ENCODE data around the gene TMEM272. TPM values are rescaled to one million over a fixed set of nuclear protein-coding genes. Genes with fewer than 3 reads are reported as not detected.

TMEM272 gene
- total RNA-seq, 1 experiment from 2014 or later: not detected

- POLR2A ChIA-PET: no interaction called here
- Mint-ChIP-seq H3K4me1 (ENCODE audit: insufficient read depth, unreplicated experiment) (peaks cover 15% of the 10 kb centered on the region), H3K27ac (ENCODE audit: low read depth, unreplicated experiment) (no peak overlapping the region), H3K9me3 (ENCODE audit: unreplicated experiment) (no peaks in the 10 kb centered on the region), H3K36me3 (ENCODE audit: insufficient read depth, unreplicated experiment) (peaks cover 39% of the 10 kb centered on the region), H3K4me3 (ENCODE audit: unreplicated experiment) (no peak overlapping the region), H3K27me3 (ENCODE audit: insufficient read depth, unreplicated experiment) (no peaks in the 10 kb centered on the region)
- intact Hi-C loops (cut with micrococcal nuclease): no loop called here
- no peak for TF ChIP-seq CTCF (IDR thresholded peaks at IDR 0.05; ENCODE audit: unreplicated experiment)
- no peak for DNase-seq (ENCODE audit: unreplicated experiment)
- BruUV-seq (replicated peaks): no TSS peak
- CTCF ChIA-PET: no interaction called here
Measured at GRCh38 chr13:51773515-51773914, 71.5 kb downstream of the TMEM272 start.

DNA sequence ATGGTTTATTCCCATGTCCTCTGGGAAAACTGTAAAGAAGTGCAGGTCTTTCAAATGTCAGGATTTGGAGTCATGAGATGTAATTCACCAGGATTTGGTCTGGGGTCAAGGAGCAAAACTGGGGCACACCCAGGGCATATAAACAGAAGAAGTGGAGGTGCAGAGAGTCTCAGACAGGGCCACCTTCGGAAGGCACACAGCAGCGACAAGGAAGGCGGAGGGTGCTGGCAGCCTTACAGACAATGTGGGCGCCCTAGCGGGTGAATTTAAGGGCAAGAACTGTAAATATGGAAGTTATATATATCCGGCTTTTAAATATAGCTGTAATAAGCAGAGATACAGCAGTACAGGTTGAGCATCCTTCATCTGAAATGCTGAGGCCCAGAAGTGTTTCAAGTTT, 72.2 kb downstream of the TMEM272 start:
- no peak overlapping the region for H3K4me3 Mint-ChIP-seq (ENCODE audit: unreplicated experiment)
- no peaks in the 10 kb centered on the region for H3K9me3 Mint-ChIP-seq (ENCODE audit: unreplicated experiment)
- no peaks in the 10 kb centered on the region for H3K27me3 Mint-ChIP-seq (ENCODE audit: insufficient read depth, unreplicated experiment)
- DNase-seq (ENCODE audit: unreplicated experiment): no peak
- peaks cover 15% of the 10 kb centered on the region for H3K4me1 Mint-ChIP-seq (ENCODE audit: insufficient read depth, unreplicated experiment)
- CTCF ChIA-PET: interaction anchor here (0.7 kb wide), 1 partner anchor 18 kb away, joined by 3 read pairs; no protein-coding TSS in a partner anchor
- H3K27ac Mint-ChIP-seq (ENCODE audit: low read depth, unreplicated experiment): no peak overlapping the region
- POLR2A ChIA-PET: interaction anchor here (1.2 kb wide), 1 partner anchor 147 kb away, joined by 3 read pairs; no protein-coding TSS in a partner anchor
- intact Hi-C loops (cut with micrococcal nuclease): no loop called here
- peaks cover 39% of the 10 kb centered on the region for H3K36me3 Mint-ChIP-seq (ENCODE audit: insufficient read depth, unreplicated experiment)
- BruUV-seq (replicated peaks): no TSS peak
- TF ChIP-seq CTCF (IDR thresholded peaks at IDR 0.05; ENCODE audit: unreplicated experiment): no peak

GRCh38 chr13:51772105-51772455, 72.9 kb downstream of the TMEM272 start:
- no peaks in the 10 kb centered on the region for H3K27me3 Mint-ChIP-seq (ENCODE audit: insufficient read depth, unreplicated experiment)
- CTCF ChIA-PET: interaction anchor here (0.7 to 1.3 kb wide), 2 partner anchors 9 to 18 kb away, joined by 3 to 4 read pairs; no protein-coding TSS in a partner anchor
- no TSS peak for BruUV-seq (replicated peaks)
- peaks cover 15% of the 10 kb centered on the region for H3K4me1 Mint-ChIP-seq (ENCODE audit: insufficient read depth, unreplicated experiment)
- DNase-seq (ENCODE audit: unreplicated experiment): no peak
- H3K27ac Mint-ChIP-seq (ENCODE audit: low read depth, unreplicated experiment): peak overlapping the region; percentile 76
- TF ChIP-seq CTCF (IDR thresholded peaks at IDR 0.05; ENCODE audit: unreplicated experiment): no peak
- intact Hi-C loops (cut with micrococcal nuclease): no loop called here
- peaks cover 39% of the 10 kb centered on the region for H3K36me3 Mint-ChIP-seq (ENCODE audit: insufficient read depth, unreplicated experiment)
- no peaks in the 10 kb centered on the region for H3K9me3 Mint-ChIP-seq (ENCODE audit: unreplicated experiment)
- H3K4me3 Mint-ChIP-seq (ENCODE audit: unreplicated experiment): no peak overlapping the region
- POLR2A ChIA-PET: interaction anchor here (1.2 to 1.5 kb wide), 2 partner anchors 147 to 182 kb away, joined by 3 read pairs; no protein-coding TSS in a partner anchor

DNA sequence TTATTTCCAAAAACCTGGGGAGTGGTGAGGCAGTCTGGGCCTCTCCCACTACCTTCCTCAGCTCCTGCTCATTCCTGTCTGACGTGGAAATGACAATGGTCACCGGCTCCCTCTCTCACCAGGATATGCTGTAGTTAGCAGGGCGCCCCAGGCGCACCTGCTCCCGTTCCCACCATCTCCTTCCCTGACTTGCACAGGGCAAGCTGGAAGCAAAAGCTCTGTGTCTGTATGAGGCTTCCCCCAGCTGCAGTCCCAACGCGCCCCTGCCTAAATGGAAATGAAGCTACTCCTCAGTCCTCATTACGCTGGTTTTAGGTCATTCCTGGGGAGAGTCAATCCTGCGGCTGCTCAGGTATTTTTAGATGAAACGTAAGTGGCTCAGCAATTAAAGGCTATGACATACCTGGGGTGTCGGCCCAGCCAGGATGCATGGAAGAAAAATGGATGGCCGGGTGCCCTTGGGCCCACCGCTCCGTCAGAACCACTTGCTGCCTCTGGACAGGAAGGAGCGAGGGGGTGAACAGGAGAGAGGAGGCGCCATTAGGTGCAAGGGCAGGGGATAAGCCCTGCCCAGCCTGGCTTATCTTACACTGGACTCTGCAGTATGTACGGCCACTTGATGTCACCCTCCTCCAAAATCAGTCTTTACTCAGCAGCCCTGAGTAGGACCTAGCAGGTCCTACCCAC, 73.4 kb downstream of the TMEM272 start:
- DNase-seq (ENCODE audit: unreplicated experiment): no peak
- intact Hi-C loops (cut with micrococcal nuclease): no loop called here
- Mint-ChIP-seq H3K9me3 (ENCODE audit: unreplicated experiment) (no peaks in the 10 kb centered on the region), H3K36me3 (ENCODE audit: insufficient read depth, unreplicated experiment) (peaks cover 44% of the 10 kb centered on the region), H3K4me3 (ENCODE audit: unreplicated experiment) (no peak overlapping the region), H3K4me1 (ENCODE audit: insufficient read depth, unreplicated experiment) (peaks cover 15% of the 10 kb centered on the region), H3K27ac (ENCODE audit: low read depth, unreplicated experiment) (peak overlapping the region; percentile 76), H3K27me3 (ENCODE audit: insufficient read depth, unreplicated experiment) (no peaks in the 10 kb centered on the region)
- ChIA-PET CTCF (interaction anchor here (1.3 kb wide), 1 partner anchor 10 kb away, joined by 4 read pairs; no protein-coding TSS in a partner anchor), POLR2A (interaction anchor here (0.6 to 1.5 kb wide), 5 partner anchors 12 to 181 kb away, joined by 3 to 6 read pairs (median 3); no protein-coding TSS in a partner anchor)
- BruUV-seq (replicated peaks): no TSS peak
- TF ChIP-seq CTCF (IDR thresholded peaks at IDR 0.05; ENCODE audit: unreplicated experiment): no peak
